Parathyroid adenoma (tissue), 2 donors: ENCODE measurements around the gene WDR45B.

Source experiments
- H2AFZ ChIP-seq: fragments of 300-600 bp; sonication (generic); one replicate; pipeline ENCODE4 v1.7.0; 2017; ENCODE audit warnings: antibody characterized with exemption, mild to moderate bottlenecking
- H3K27ac ChIP-seq: fragments of 300-600 bp; sonication (generic); one replicate; pipeline ENCODE4 v1.7.0; 2017
- H3K27me3 ChIP-seq: fragments of 300-600 bp; sonication (generic); one replicate; pipeline ENCODE4 v1.7.0; 2017; ENCODE audit warnings: low read length; ENCODE audit not compliant: control insufficient read depth, insufficient read depth
- H3K36me3 ChIP-seq: fragments of 300-600 bp; sonication (generic); one replicate; pipeline ENCODE4 v1.7.0; 2017; ENCODE audit warnings: low read length; ENCODE audit not compliant: control insufficient read depth, insufficient read depth
- H3K4me1 ChIP-seq: fragments of 300-600 bp; sonication (generic); one replicate; pipeline ENCODE4 v1.7.0; 2017; ENCODE audit warnings: control low read depth
- H3K4me2 ChIP-seq: fragments of 300-600 bp; sonication (generic); one replicate; pipeline ENCODE4 v1.7.0; 2017; ENCODE audit warnings: low read length
- H3K4me3 ChIP-seq: fragments of 300-600 bp; sonication (generic); one replicate; pipeline ENCODE4 v1.7.0; 2017; ENCODE audit warnings: low read depth, low read length
- H3K79me2 ChIP-seq: fragments of 300-600 bp; sonication (generic); one replicate; pipeline ENCODE4 v1.7.0; 2017; ENCODE audit warnings: control low read depth
- H3K9ac ChIP-seq: fragments of 300-600 bp; sonication (generic); one replicate; pipeline ENCODE4 v1.7.0; 2017; ENCODE audit warnings: mild to moderate bottlenecking
- H3K9me3 ChIP-seq: fragments of 300-600 bp; sonication (generic); one replicate; pipeline ENCODE4 v1.7.0; 2017; ENCODE audit warnings: low read length; ENCODE audit not compliant: control insufficient read depth
- CTCF ChIP-seq: fragments of 300-600 bp; sonication (generic); IDR thresholded peaks from one replicate; pipeline ENCODE4 v1.7.0; 2017; ENCODE audit warnings: antibody characterized with exemption, mild to moderate bottlenecking
- donor health status: primary hyperparathyroidism.

The WDR45B gene

DNA sequence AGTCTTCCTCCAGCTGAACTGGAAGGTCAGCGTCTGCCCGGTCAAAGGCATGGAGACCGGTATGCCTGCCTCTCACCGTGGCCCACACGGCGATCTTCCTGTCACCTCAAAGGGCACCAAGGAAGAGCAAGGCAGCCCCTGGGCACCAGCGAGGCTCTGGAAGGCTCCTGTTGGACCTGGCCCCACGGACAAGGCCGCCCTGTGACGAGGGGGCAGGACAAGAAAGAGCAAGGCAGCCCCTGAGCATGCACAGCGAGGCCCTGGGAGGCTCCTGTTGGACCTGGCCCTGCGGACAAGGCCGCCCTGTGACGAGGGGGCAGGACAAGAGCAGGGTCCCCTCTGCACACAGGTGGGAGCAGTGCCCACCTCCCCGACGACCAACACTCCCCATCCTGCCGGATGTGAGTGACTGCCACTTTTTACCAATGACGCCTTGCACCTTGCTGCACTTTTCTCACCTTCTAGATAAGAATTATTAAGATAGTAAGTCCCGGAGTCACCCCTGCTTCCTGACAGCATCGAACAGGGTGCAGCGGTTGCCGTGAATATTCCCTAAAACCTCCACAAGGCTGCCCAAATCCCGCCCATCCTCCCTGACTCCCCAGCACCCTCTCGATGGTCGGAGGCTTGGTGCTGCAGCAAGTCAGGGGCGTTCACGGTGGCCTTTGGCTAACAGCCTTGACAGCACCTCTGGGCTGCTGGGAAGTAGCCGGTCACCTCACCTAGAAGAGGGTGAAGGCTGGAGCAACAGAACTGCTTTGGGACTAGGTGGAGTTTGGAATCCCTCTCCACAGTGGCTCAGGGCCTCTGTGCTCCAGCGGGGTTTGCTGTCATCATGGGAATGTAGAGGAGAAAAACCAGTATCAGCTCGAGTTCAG is 5.6 kb upstream of the WDR45B start:
- H3K9ac ChIP-seq = no peak overlapping the region
- no peak for TF ChIP-seq CTCF
- no peak overlapping the region for H3K27ac ChIP-seq

GRCh38 chr17:82650723-82651122 is 2.5 kb upstream of the WDR45B start:
- H3K79me2 ChIP-seq = peaks cover 8% of the 10 kb centered on the region
- H3K27me3 ChIP-seq = no peaks in the 10 kb centered on the region
- H3K9me3 ChIP-seq = no peaks in the 10 kb centered on the region
- no peak overlapping the region for H3K4me2 ChIP-seq
- no peak overlapping the region for H3K4me3 ChIP-seq
- H3K9ac ChIP-seq = no peak overlapping the region
- H3K4me1 ChIP-seq = peaks cover 10% of the 10 kb centered on the region
- no peaks in the 10 kb centered on the region for H3K36me3 ChIP-seq
- TF ChIP-seq CTCF = no peak
- no peak overlapping the region for H3K27ac ChIP-seq
- no peak overlapping the region for H2AFZ ChIP-seq

More for the DNA sequence above, 5.6 kb upstream of the WDR45B start:
- Histone ChIP-seq H3K79me2 (no peaks in the 10 kb centered on the region), H3K9me3 (no peaks in the 10 kb centered on the region), H3K36me3 (no peaks in the 10 kb centered on the region), H3K4me3 (no peak overlapping the region), H3K4me2 (no peak overlapping the region), H3K4me1 (no peaks in the 10 kb centered on the region), H2AFZ (no peak overlapping the region), H3K27me3 (no peaks in the 10 kb centered on the region)

DNA sequence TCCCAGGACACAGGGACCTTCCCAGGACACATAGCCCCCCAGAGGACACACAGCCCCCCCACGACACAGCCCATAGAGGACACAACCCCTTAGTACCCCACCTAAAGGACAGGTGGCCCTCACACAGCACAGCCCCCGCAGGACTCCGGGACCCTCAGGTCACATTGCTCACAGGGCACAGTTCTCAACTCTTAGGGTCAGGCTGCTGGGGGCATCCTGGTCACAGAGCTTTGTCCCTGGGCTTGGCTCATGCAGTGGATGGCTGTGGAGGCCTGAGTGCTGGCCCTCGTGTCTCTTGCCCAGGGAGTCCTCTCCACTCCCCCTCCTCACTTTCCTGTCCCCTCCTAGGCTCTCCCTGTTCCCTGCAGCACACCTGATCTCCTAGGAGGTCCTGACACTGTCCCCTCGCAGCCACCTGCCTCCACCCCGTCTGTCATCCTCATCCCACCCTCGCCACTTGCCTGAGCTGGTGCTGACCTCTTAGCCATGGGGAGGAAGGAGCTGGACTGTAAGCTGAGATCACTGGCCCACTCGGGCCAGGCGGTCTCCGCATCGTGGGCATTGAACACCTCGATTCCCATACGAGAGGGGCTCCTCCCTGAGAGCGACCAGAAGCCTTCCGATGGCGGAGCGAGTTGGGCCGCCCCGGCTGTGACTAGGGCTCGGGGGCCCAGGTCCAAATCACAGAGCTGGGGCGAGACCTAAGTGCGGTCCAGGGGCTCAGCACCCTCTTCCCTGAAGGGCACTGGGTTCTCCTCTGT is 1.4 kb upstream of the WDR45B start:
- peaks cover 16% of the 10 kb centered on the region for H3K79me2 ChIP-seq
- H3K9me3 ChIP-seq = no peaks in the 10 kb centered on the region
- H3K9ac ChIP-seq = no peak overlapping the region
- H3K4me3 ChIP-seq = no peak overlapping the region
- no peak overlapping the region for H2AFZ ChIP-seq
- H3K27me3 ChIP-seq = no peaks in the 10 kb centered on the region
- no peak overlapping the region for H3K27ac ChIP-seq
- H3K36me3 ChIP-seq = no peaks in the 10 kb centered on the region
- TF ChIP-seq CTCF = no peak
- H3K4me2 ChIP-seq = no peak overlapping the region
- peaks cover 10% of the 10 kb centered on the region for H3K4me1 ChIP-seq

DNA sequence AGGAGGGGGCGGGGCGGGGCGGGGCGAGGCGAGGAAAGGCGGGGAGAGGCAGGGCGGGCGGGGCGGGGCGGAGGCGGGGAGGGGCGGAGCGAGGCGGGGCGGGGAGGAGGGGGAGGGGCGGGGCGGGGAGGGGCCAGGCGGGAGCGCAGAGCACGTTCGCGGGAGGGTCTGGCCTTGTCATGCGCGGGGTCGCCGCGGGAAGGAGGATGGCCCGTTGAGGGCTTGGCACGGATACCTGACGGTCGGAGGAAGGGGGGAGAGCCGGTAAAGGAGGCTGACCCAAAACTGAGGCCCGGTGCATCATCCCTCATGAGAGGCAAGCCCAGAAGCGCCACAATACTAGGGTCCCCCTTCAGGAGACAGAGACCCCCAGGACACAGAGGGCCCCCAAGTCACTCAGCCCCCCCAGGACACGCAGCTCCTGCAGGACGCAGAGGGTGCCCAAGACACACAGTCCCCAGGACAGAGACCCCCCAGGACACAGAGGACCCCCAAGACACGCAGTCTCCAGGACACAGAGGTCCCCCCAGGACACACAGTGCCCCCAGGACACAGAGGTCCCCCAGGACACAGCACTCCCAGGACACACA is 593 bp upstream of the WDR45B start:
- H3K27me3 ChIP-seq = no peaks in the 10 kb centered on the region
- TF ChIP-seq CTCF = no peak
- H3K9ac ChIP-seq = no peak overlapping the region
- no peaks in the 10 kb centered on the region for H3K36me3 ChIP-seq
- H3K79me2 ChIP-seq = peaks cover 25% of the 10 kb centered on the region
- no peaks in the 10 kb centered on the region for H3K9me3 ChIP-seq
- peak overlapping the region; percentile 86 for H2AFZ ChIP-seq
- peak overlapping the region; percentile 56 for H3K4me2 ChIP-seq
- peak overlapping the region; percentile 44 for H3K27ac ChIP-seq
- H3K4me1 ChIP-seq = peaks cover 10% of the 10 kb centered on the region
- no peak overlapping the region for H3K4me3 ChIP-seq
